ENCODE measurements around the gene HMMR.

- TF ChIP-seq CTCF (IDR thresholded peaks at IDR 0.05; ENCODE audit: low read depth, low read length) (no peak), EZH2phosphoT487 (IDR thresholded peaks at IDR 0.05; ENCODE audit: low read depth) (no peak)
Measured at GRCh38 chr5:163529698-163530097, 69.3 kb downstream of the HMMR start.
